AG10803 (cell line): ENCODE results near the gene CYP2J2.
"Not testable (repeated sequence)": the region's sequence is repeated elsewhere in the genome, so short reads cannot be mapped to it uniquely, and the experiment has no call there.

Source experiments
- DNase-seq: peaks from one replicate; pipeline ENCODE4 v3.0.0; 2010; ENCODE audit warnings: low read depth
- H3K4me3 ChIP-seq: 2 replicates; pipeline ENCODE4 v1.5.1; 2011; ENCODE audit warnings: mild to moderate bottlenecking, low read length, control low read depth
- TF ChIP-seq, protein P1 (sequence below): conservative IDR thresholded peaks from 2 replicates; pipeline ENCODE4 v1.5.1; 2011; ENCODE audit warnings: mild to moderate bottlenecking, low read length, control low read depth, inconsistent platforms

CYP2J2 gene

GRCh38 chr1:59917785-59918180 lies 8.8 kb downstream of the CYP2J2 start:
- TF ChIP-seq, protein P1, sequence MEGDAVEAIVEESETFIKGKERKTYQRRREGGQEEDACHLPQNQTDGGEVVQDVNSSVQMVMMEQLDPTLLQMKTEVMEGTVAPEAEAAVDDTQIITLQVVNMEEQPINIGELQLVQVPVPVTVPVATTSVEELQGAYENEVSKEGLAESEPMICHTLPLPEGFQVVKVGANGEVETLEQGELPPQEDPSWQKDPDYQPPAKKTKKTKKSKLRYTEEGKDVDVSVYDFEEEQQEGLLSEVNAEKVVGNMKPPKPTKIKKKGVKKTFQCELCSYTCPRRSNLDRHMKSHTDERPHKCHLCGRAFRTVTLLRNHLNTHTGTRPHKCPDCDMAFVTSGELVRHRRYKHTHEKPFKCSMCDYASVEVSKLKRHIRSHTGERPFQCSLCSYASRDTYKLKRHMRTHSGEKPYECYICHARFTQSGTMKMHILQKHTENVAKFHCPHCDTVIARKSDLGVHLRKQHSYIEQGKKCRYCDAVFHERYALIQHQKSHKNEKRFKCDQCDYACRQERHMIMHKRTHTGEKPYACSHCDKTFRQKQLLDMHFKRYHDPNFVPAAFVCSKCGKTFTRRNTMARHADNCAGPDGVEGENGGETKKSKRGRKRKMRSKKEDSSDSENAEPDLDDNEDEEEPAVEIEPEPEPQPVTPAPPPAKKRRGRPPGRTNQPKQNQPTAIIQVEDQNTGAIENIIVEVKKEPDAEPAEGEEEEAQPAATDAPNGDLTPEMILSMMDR = no peak
- no peak for DNase-seq
- H3K4me3 ChIP-seq = no peak overlapping the region

GRCh38 chr1:59917026-59917784 lies 9.4 kb downstream of the CYP2J2 start:
- TF ChIP-seq, protein P1 = no peak
- no peak overlapping the region for H3K4me3 ChIP-seq

GRCh38 chr1:59915516-59915915 lies 11.1 kb downstream of the CYP2J2 start:
- DNase-seq = no peak
- no peak overlapping the region for H3K4me3 ChIP-seq
- TF ChIP-seq, protein P1 = no peak

More at GRCh38 chr1:59917026-59917784, 9.4 kb downstream of the CYP2J2 start:
- DNase-seq = no peak

DNA sequence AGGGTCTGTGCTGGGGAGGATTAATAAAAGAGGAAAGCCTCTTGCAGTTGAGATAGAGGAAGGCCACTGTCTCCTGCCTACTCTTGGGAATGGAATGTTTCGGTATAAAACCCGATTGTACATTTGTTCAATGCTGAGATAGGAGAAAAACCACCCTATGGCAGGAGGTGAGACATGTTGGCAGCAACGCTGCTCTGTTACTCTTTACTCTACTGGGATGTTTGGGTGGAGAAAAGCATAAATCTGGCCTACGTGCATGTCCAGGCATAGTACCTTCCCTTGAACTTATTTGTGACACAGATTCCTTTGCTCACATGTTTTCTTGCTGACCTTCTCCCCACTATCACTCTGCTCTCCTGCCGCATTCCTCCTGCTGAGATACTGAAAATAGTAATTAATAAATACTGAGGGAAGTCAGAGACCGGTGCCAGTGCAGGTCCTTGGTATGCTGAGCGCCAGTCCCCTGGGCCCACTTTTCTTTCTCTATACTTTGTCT lies 11.7 kb downstream of the CYP2J2 start:
- H3K4me3 ChIP-seq, DNase-seq: not testable (repeated sequence)

GRCh38 chr1:59908682-59909081 lies 17.9 kb downstream of the CYP2J2 start:
- no peak overlapping the region for H3K4me3 ChIP-seq
- TF ChIP-seq, protein P1 = no peak
- DNase-seq = no peak

DNA sequence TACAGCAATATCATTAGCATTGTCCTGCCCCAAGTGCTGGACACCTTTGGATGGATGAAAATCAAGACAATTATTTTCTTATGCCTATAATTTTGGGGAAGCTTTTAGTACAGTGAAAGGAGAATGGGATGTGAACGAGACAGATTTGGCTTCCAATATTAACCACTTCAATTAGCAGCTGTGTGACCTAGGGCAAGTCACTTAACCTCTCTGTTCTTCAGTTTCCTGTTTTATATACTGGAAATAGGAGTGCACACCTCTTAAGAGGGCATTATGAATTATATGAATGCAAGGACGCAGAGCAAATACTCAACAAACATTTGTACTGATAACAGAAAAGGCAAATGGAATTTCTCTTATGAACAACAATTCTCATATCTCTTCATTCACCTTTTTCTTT lies 18.5 kb downstream of the CYP2J2 start:
- TF ChIP-seq, protein P1 = no peak

GRCh38 chr1:59906931-59907330 lies 19.6 kb downstream of the CYP2J2 start:
- TF ChIP-seq, protein P1 = no peak
- H3K4me3 ChIP-seq = no peak overlapping the region
- no peak for DNase-seq

More for the DNA sequence above, 18.5 kb downstream of the CYP2J2 start:
- H3K4me3 ChIP-seq = no peak overlapping the region
- DNase-seq = no peak
